ENCODE measurements around the gene NHERF2.

The NHERF2 gene

GRCh38 chr16:2026461-2027023 is at the start of gene NHERF2:
Gene NHERF2 (plus strand): TSS chr16:2026902. CDS start chr16:2027006, 104 bp downstream.
- peak; percentile 43 for DNase-seq

- DNase-seq, result no peak
Measured at GRCh38 chr16:1976951-1977874, 49.5 kb upstream of the NHERF2 start.

- DNase-seq, result no peak
Measured at GRCh38 chr16:1977875-1978268, 48.8 kb upstream of the NHERF2 start.

- DNase-seq, result no peak
Measured at GRCh38 chr16:1978476-1979120, 48.1 kb upstream of the NHERF2 start.

DNA sequence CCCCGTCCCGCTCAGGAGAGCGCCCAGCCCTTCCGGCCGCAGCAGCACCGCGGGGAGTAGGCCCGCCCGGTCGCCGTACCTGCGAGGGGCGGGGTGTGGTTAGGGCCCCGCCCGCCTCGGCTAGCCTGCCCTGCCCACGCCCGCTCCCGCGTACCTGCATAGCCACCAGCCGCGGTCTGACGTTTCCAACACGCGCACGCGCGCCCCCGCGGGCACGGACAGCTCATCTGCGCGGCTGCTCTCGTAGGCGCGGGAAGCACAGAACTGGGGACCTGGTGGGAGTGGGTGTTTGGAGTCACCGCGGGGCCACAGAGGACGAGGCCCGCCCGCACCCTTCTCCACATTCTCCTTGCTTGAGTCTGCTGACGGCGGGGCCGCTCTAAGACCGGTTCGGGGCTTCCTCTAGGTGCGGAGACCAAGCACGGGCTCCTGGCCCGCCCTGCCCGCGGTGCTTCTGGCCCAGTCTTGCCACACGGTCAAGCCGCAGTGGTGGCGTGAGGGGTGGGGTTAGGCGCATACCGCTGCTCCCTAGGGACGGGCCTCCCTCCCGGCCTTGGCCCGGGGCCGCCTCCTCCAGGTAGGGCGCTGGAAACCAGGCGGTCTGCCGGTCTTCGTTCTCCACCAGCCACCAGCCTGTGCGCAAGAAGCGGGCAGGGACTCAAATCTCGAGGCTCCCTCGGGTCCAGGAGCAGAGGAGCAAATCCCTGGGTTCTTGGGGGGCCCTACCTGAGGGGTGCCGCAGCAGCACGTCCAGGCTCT is 47.3 kb upstream of the NHERF2 start:
- DNase-seq, result no peak

- DNase-seq, result no peak
Measured at GRCh38 chr16:1980030-1980769, 46.5 kb upstream of the NHERF2 start.

GRCh38 chr16:1980770-1981087 is 46.0 kb upstream of the NHERF2 start:
- DNase-seq, result no peak

DNA sequence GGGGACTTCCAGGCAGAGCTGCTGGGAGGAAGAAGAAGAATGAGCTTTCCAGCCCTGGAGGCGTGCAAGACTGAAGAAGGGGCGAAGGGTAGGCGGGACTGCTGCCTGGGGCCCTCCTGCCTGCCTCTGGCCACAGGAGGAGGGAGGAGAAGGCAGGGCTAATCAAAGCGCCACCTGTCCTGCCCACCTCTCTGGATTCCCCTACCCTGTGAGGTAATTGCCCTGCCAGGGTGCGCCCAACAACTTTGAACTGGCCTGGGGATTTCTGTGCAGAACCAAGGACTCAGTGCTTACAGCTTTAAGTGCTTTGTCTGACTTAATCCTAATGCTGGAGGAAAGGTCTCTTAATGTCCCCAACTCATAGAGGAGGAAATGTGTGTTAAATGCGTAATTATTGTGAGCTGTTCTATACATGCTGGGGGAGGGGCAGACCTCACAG is 45.3 kb upstream of the NHERF2 start, which contains the start of gene NOXO1:
Gene NOXO1 (minus strand): TSS at position 72 of the 439 bp plus-strand sequence. CDS start 290 bp downstream, outside the sequence.
- no peak for DNase-seq

- DNase-seq, result peak; percentile 22
Measured at GRCh38 chr16:1982013-1982433, 44.7 kb upstream of the NHERF2 start.

GRCh38 chr16:1982991-1983543 is 43.6 kb upstream of the NHERF2 start:
- DNase-seq, result no peak

- DNase-seq, result peak; percentile 88
Measured at GRCh38 chr16:1983544-1984346, 43.0 kb upstream of the NHERF2 start, which contains the start of gene GFER. Gene GFER (plus strand): TSS chr16:1984193. CDS start chr16:1984219, 26 bp downstream.

- no peak for DNase-seq
Measured at GRCh38 chr16:1984347-1985225, 42.1 kb upstream of the NHERF2 start.

GRCh38 chr16:1985466-1986150 is 41.1 kb upstream of the NHERF2 start:
- DNase-seq, result no peak

DNA sequence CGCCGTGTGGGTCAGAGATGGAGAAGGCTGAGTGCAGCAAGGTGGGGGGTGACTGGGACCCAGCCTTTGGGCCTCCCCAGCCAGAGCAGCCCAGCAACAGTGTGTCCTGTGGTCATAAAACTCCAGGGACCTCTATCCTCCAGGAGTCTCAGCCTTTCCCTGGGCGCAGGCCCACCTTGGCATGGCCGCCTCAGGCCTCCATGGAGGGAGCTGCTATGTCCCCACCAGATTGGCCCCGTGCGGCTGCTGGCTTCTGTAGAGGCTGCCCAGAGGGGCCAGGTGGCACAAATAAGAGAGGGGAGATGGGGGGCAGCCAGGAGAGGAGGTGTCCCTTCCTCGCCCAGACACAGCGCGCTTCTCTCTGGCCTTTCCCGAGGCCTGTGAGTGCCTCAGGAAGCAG is 39.5 kb upstream of the NHERF2 start:
- no peak for DNase-seq

DNA sequence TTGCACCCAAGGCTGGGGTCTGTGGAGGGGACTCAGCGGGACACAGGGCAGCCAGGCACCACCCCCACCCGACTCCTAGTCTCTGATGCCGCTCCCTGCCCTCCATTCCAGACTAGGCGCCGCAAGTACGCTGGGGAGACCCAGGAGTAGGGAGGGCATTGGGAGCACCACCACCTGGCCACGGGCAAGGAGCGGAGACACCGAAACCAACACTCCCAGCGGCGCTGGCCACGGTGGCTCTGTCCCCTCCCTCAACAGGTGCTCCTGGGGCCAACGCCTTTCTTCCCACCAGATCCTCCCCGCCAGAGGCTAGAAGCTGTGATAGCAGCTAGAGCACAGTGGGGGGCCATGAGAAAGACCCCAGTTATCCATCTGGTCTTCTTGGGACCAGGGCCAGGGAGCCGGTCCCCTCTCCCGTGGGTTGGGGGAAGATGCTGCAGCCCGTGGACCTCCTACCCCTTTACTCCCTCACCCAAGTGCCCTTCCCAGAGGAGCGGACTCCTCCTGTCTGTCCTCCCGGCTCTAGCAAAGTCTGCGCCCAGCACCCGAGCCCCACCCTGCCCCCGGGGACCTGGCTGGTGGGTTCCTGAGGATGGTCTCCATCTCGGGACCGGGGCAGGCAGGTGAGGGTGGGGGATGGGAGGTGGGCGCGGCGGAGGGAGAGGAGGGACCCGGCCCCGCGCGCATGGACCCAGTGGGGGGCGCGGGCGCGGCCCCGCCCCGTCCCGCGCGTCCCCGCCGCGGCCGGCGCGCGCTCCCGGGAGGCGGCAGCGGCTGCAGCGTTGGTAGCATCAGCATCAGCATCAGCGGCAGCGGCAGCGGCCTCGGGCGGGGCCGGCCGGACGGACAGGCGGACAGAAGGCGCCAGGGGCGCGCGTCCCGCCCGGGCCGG is 37.2 kb upstream of the NHERF2 start, which contains the start of gene SYNGR3:
Gene SYNGR3 (plus strand): TSS at position 762 of the 892 bp plus-strand sequence. CDS start 133 bp downstream, outside the sequence.
- DNase-seq, result peak; percentile 64

DNA sequence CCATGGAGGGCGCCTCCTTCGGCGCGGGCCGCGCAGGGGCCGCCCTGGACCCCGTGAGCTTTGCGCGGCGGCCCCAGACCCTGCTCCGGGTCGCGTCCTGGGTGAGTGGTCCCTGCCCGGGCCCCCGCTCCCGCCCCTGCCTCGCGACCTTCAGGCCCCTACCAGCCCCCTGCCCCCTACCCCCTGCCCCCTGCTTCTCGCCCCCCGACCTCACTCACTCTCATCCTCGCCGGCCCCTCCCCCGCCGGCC is 36.7 kb upstream of the NHERF2 start:
- no peak for DNase-seq

DNA sequence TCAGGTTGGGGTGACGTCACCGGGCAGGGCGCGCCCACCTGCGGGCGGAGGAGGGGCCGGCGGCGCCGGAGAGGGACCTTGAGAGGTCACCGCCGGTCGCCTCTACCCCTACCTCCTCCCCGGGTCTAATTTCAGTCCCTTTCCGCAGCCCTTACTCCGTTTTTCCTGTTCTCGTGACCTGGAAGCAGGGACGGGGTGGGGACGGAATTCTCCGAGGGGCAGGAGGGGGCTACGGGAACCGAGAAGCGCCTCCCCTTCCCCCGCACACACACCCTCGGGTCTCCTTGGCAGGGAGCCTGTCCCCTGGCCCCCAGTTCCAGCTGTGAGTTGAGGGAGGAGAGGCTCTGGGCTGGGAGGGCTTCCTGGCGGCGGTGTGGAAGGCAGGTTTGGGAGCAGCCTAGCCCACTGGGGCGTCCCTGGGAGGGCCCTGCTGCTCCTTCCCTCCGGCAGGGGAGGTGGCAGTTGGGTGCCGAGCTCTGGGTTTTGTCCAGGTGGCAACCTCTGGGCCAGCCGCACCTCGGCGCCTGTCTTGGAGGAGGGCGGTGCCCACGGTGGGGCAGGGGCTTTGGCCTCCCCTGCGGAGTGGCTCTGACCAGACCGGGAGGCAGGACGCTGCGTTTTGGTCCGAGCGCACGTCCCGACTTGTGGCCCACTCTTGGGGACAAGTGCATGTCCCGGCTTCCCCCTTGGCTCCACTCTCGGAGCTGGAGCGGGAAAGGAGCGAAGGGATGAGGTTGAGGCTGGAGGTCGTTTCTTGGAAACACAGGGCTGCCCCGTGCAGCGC is 36.2 kb upstream of the NHERF2 start:
- DNase-seq, result peak; percentile 62
